NCI-H345 treated with DMSO at 0.1 percent for 48 hours (cell line): Measurements from ENCODE around the gene MLN.

Source experiments
- DNase-seq: peaks from one replicate; lab custom pipeline; 2025; ENCODE audit not compliant: unreplicated experiment; lab: John Stamatoyannopoulos, UW

Gene MLN

DNA sequence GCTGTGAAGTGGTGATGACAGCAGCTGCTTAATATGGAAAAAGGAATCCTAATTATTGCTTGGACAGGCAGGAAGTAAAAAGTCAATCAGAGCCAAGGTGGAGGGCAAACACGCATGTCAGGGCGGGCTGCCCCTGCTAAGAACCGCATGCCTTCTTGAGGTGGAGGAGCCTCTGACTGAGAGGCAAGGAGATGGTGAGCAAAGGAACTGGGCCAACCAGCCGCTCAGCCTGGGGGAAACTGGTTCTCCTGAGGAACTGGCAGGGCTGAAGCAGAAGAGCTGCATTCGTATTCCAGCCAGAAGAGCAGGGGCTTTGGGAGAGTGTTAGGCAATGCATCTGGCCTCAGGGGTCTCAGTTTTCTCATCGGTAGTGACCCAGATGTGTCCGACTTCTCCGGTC lies 13.1 kb upstream of the MLN start:
- DNase-seq = no peak

- peak; percentile 12 for DNase-seq
Observed at GRCh38 chr6:33815854-33816253, 12.1 kb upstream of the MLN start.

DNA sequence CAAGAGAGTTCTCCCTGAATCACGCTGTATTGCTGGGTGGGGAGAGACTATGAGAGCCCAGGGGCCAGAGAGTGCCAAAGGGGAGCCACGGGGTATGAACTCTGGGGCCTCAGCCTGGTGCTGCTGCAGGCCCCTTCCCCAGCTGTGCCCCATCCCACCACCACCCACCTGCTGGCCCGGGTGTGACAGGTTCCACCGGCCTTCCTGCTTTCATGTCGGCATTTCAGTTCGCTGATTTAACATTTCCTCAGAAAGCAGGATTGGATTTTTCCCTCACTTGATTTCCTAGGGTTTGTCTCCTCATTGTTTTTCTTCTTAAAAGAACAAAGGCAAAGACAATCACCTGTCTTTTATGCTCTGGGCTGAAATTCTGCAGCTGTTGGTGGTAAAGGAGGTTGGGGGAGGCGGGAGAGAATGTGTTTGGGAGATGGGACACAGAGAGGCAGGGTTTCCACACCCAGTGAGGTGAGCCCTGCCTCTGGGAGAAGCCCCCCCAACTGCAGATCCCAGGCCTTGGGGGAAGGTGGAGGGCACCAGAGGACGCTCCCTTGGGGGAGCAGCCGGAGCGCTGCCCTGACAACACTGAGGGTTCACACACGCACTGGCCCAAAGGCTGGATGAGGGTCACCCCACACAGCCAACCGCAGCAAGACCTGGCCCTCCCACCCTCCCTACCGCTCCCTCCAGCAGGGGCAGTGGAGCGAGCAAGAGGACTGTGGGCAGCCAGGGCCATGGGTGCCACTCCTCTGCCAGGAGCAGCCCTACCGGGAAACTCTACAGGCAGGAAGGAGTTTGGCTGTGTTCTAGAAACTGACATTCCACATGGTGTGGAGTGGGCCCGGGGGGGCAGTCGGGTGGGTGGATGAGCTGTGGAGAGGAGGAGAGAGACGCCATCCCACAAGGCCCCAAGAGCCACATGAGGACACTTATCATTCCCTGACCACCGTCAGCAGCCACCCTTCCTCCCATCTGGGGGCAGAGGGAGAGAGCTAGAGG lies 10.5 kb upstream of the MLN start:
- no peak for DNase-seq

DNA sequence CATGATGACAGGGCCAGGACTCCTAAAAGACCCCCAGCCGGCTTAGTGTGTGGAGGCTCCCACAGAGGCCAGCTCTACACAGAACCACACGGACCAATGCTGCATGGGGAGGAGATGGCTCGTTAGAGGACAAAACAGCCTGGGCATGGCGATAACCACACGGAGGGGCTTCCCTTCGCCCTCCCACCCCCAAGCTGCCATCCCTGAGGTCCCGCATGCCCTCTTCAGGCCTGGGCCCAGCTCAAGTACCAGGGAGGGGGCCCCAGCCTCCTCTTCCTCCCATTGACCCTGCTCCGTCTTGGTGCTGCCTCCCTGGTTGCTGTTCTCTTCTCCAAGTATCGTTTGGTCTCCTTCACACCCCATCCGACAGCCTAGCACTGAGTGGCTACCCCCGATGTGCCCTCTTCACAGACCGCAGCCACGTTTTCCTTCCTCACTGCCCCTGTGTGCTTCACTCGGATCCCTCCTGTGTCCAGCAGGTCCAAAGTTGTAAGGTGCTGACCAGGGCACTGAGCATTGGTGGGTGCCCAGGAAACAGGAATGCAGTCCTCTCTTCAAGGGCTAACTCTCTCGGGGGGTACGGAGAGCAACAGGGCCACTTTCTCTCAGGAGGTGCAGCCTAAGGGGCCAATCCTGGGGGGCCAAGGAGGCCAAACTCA lies 9.6 kb upstream of the MLN start:
- DNase-seq = no peak

DNA sequence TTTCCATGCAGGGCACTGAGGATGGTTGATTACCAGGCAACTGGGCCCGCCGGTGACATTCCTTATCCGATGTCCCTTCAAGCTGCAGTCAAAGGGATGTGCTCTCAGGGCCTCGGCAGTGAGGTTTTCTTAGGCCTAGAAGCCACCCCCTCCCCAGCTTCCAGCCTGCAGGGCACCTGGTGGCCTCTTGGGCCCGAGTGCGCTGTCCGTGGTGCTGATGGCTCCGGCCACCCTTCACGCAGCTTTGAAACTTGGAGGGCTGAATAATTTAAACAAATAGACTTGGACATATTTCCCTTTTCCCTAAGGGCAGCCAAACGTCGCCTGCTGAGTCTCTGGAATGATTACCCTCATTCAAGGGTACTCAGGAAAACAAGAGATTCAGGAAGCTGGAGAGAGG lies 8.9 kb upstream of the MLN start:
- peak; percentile 53 for DNase-seq

GRCh38 chr6:33809594-33809993 lies 5.8 kb upstream of the MLN start:
- DNase-seq = no peak

- DNase-seq = peak; percentile 90
Observed at GRCh38 chr6:33808641-33809180, 4.9 kb upstream of the MLN start.

- no peak for DNase-seq
Observed at GRCh38 chr6:33807606-33808005, 3.8 kb upstream of the MLN start.

- no peak for DNase-seq
Observed at GRCh38 chr6:33806841-33807240, 3.0 kb upstream of the MLN start.

GRCh38 chr6:33802186-33802958 lies 1.4 kb downstream of the MLN start:
- no peak for DNase-seq

DNA sequence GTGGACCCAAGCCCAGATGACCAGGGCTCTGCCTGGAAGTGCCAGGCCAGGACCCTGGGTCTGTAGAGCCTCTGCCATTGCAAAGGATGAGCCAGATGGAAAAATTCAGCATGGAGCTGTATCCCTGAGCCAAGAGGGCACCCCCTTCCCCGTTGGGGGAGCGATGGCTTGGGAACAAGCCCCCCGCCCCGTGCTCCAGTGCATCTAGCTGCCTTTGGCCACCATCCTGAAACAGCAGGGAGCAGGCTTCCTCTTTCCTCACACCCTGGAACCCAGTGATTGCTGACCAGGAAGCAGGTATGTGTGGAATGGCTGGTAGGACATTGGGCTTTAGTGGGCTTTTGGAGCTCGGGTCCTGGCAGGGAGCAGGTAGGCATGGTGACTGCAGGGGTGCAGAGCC lies 2.2 kb downstream of the MLN start:
- no peak for DNase-seq

DNA sequence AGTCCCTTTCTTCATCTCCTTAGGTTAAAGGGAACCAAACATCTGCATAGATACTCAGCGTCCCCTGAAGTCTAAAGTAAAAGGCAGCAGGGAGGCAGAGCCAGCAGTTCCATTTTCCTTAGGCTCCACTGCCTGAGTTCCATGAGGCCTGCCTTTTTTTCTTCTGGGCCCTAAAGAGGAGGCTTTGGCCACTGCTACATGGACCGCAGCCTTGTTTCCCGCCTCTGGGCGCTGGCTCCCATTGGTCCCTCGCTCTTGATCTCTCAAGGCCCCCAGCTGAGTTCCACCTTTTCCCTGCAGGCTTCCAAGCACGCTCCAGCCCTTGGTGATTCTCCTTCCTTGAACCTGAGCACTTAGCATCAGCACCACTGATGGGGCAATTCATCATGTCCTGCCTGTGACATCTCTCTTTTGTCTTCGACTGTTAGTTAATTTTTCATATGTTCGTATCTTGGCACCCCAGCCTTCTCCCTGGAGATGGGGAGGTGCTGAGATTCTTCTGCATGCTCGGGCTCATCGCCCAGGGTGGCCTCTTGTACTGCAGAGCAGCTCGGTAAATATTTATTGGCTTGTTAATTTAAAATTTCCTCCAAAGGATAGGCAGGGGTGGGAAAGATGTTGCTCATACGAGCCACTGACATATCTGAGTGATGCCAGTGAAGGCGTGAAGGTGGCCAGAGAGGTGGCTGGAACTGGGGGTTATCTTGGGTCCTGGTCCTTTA lies 3.4 kb downstream of the MLN start:
- DNase-seq = no peak

DNA sequence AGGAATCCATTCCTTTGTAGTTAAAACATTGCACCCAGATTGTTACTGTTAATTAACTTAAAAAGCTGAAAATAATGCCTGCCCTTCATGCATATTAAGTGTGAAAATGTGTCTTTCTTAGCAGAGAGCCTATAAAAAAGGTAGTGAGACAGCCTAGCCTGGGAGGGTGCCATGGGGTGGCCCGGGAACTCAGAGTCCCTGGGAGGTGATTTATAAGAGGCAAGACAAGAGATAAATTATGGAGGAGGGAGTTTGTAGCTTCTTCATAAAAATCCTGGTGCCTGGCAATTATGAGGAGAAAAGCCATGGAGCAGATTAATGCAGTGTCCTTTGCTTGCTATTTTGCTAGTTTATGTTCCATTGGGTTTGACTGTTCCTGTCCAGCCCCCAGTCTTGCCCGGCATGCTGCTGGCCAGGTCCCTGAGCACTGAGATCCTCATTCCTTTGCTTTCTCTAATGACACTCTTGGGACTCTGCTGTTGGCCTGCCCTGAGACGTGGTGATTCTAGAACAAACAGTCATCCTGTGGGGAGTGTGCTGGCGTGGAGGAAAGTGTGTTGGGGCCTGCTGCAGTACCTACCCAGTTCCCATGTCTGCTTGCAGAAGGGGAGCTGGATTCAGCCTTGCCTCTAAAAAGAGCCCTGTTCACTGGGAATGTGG lies 4.2 kb downstream of the MLN start:
- DNase-seq = no peak

- DNase-seq = no peak
Observed at GRCh38 chr6:33798343-33798848, 5.4 kb downstream of the MLN start.

- no peak for DNase-seq
Observed at GRCh38 chr6:33797626-33798342, 6.0 kb downstream of the MLN start.

GRCh38 chr6:33794910-33795623 lies 8.7 kb downstream of the MLN start:
- DNase-seq = no peak

DNA sequence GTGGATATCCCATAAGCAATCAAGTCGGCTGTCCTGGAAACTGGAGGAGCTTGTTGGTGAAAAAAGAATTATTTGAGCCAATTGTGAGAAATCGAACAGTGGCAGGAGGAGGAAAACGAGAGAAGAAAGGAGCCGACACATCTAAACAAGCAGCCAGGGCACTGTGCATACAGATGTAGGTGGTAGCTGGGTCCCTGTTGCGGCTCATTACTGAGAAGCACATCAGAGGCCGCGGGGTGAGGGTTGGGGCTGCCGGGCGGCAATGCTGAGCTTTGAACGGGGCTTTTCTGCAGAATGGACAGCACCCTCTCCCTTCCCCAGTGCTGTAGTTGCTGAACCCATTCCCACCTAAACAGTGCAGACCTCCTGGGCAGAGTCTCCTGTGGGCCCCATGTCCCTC lies 10.8 kb downstream of the MLN start:
- no peak for DNase-seq

- no peak for DNase-seq
Observed at GRCh38 chr6:33791620-33792019, 12.2 kb downstream of the MLN start.

- no peak for DNase-seq
Observed at GRCh38 chr6:33790910-33791309, 12.9 kb downstream of the MLN start.
